Kidney epithelial cell (primary cell): ENCODE data around the gene GOLGA8H. TPM values are rescaled to one million over a fixed set of nuclear protein-coding genes. Genes with fewer than 3 reads are reported as not detected.
"Not testable (repeated sequence)": the region's sequence is repeated elsewhere in the genome, so short reads cannot be mapped to it uniquely, and the experiment has no call there.

ENCODE experiments used
- DNase-seq: peaks from one replicate; pipeline ENCODE4 v3.0.0-alpha.2; 2010; ENCODE audit warnings: low read depth
- H3K27me3 ChIP-seq: 2 replicates; pipeline ENCODE4 v1.6.0; 2011; ENCODE audit warnings: low read length; ENCODE audit not compliant: control insufficient read depth, insufficient read depth
- H3K36me3 ChIP-seq: 2 replicates; pipeline ENCODE4 v1.5.1; 2011; ENCODE audit warnings: low read length; ENCODE audit not compliant: control insufficient read depth, insufficient read depth
- H3K4me3 ChIP-seq: 2 replicates; pipeline ENCODE4 v1.5.1; 2011; ENCODE audit warnings: low read depth, mild to moderate bottlenecking, control low read depth, low read length
- total RNA-seq: library from RNA; depleted of rRNA; stranded (reverse); fragments of >200 nt; gene quantifications from 2 replicates; pipeline ENCODE4 v1.2.3, GENCODE V29; 2015

GOLGA8H gene
- 0.34 and 1.3 TPM in 2 replicates for total RNA-seq

GRCh38 chr15:30603796-30604195 is at the start of gene GOLGA8H:
Gene GOLGA8H (plus strand): TSS chr15:30604028. CDS start chr15:30604126, 98 bp downstream.
- H3K27me3 ChIP-seq, H3K36me3 ChIP-seq, DNase-seq, H3K4me3 ChIP-seq: not testable (repeated sequence)

- not testable (repeated sequence) for H3K27me3 ChIP-seq, H3K4me3 ChIP-seq
Observed at GRCh38 chr15:30566949-30567348, 36.9 kb upstream of the GOLGA8H start.

GRCh38 chr15:30573012-30573491 is 30.8 kb upstream of the GOLGA8H start:
- H3K27me3 ChIP-seq, H3K4me3 ChIP-seq, H3K36me3 ChIP-seq, DNase-seq: not testable (repeated sequence)

More at GRCh38 chr15:30566949-30567348, 36.9 kb upstream of the GOLGA8H start:
- not testable (repeated sequence) for H3K36me3 ChIP-seq, DNase-seq

GRCh38 chr15:30579394-30579970 is 24.3 kb upstream of the GOLGA8H start:
- not testable (repeated sequence) for DNase-seq

GRCh38 chr15:30580716-30581115 is 23.1 kb upstream of the GOLGA8H start:
- not testable (repeated sequence) for H3K36me3 ChIP-seq, DNase-seq, H3K27me3 ChIP-seq, H3K4me3 ChIP-seq

More at GRCh38 chr15:30579394-30579970, 24.3 kb upstream of the GOLGA8H start:
- H3K4me3 ChIP-seq, H3K36me3 ChIP-seq, H3K27me3 ChIP-seq: not testable (repeated sequence)

GRCh38 chr15:30598953-30599352 is 4.9 kb upstream of the GOLGA8H start:
- not testable (repeated sequence) for H3K36me3 ChIP-seq, H3K4me3 ChIP-seq, H3K27me3 ChIP-seq, DNase-seq

- not testable (repeated sequence) for H3K27me3 ChIP-seq, DNase-seq, H3K36me3 ChIP-seq, H3K4me3 ChIP-seq
Observed at GRCh38 chr15:30612271-30612670, 8.4 kb downstream of the GOLGA8H start.

- H3K36me3 ChIP-seq, DNase-seq, H3K27me3 ChIP-seq, H3K4me3 ChIP-seq: not testable (repeated sequence)
Observed at GRCh38 chr15:30621342-30621741, 17.5 kb downstream of the GOLGA8H start.

- not testable (repeated sequence) for H3K27me3 ChIP-seq, H3K36me3 ChIP-seq
- peak within 1 kb of the TSS; percentile 47 for H3K4me3 ChIP-seq
- DNase-seq, result peak; percentile 85
Observed at GRCh38 chr15:30625436-30626193, 21.8 kb downstream of the GOLGA8H start, which contains the start of gene ARHGAP11B. Gene ARHGAP11B (plus strand): TSS chr15:30626128.

- not testable (repeated sequence) for DNase-seq, H3K36me3 ChIP-seq, H3K27me3 ChIP-seq
- peak overlapping the region; percentile 47 for H3K4me3 ChIP-seq
Observed at GRCh38 chr15:30626194-30626565, 22.4 kb downstream of the GOLGA8H start.

- not testable (repeated sequence) for H3K27me3 ChIP-seq, DNase-seq, H3K36me3 ChIP-seq
- H3K4me3 ChIP-seq, result peak overlapping the region; percentile 47
Observed at GRCh38 chr15:30626632-30627031, 22.8 kb downstream of the GOLGA8H start.
